ENCODE measurements around the gene RALGPS1. TPM values are rescaled to one million over a fixed set of nuclear protein-coding genes. Genes with fewer than 3 reads are reported as not detected.
A peak's percentile ranks its signal among the peaks of the same experiment; 100 is the strongest.

Gene RALGPS1
- total RNA-seq, 4 donors from 2014 or later: 7.3 to 22.4 (median 15.4) TPM

GRCh38 chr9:127183814-127184582 is 269.4 kb downstream of the RALGPS1 start:
- no peak for TF ChIP-seq CTCF (IDR thresholded peaks at IDR 0.05)
- TF ChIP-seq POLR2A (IDR thresholded peaks at IDR 0.05): no peak
- WGBS, 2 donors: 73 to 84% methylated on average over 17 of the region's 17 CpGs
- peak; percentile 80 to 93 for DNase-seq (ENCODE audit: low spot score in 2 of 2)
- intact Hi-C loops (cut with DNase I; ENCODE audit: low total_unique reads): no loop called here
- no peak overlapping the region for H3K4me3 ChIP-seq (ENCODE audit: low read depth, poor library complexity, severe bottlenecking)

GRCh38 chr9:127184641-127185040 is 270.1 kb downstream of the RALGPS1 start:
- no peak for DNase-seq (ENCODE audit: low spot score in 2 of 2)
- 65 to 80% methylated on average over 10 of the region's 10 CpGs for WGBS, 2 donors
- H3K4me3 ChIP-seq (ENCODE audit: low read depth, poor library complexity, severe bottlenecking): no peak overlapping the region
- TF ChIP-seq CTCF (IDR thresholded peaks at IDR 0.05) (no peak), POLR2A (IDR thresholded peaks at IDR 0.05) (no peak)
- intact Hi-C loops (cut with DNase I; ENCODE audit: low total_unique reads): no loop called here

- intact Hi-C loops (cut with DNase I; ENCODE audit: low total_unique reads): no loop called here
- no peak overlapping the region for H3K4me3 ChIP-seq (ENCODE audit: low read depth, poor library complexity, severe bottlenecking)
- TF ChIP-seq CTCF (IDR thresholded peaks at IDR 0.05) (no peak), POLR2A (IDR thresholded peaks at IDR 0.05) (no peak)
- DNase-seq (ENCODE audit: low spot score in 2 of 2): no peak
- WGBS, 2 donors: 85 to 87% methylated on average over 4 to 5 of the region's 5 CpGs
Observed at GRCh38 chr9:127185181-127185580, 270.6 kb downstream of the RALGPS1 start.

- 53 to 55% methylated on average over 11 of the region's 11 CpGs for WGBS, 2 donors
- TF ChIP-seq CTCF (IDR thresholded peaks at IDR 0.05): no peak
- TF ChIP-seq POLR2A (IDR thresholded peaks at IDR 0.05): no peak
- intact Hi-C loops (cut with DNase I; ENCODE audit: low total_unique reads): no loop called here
- peak; percentile 90 to 96 for DNase-seq (ENCODE audit: low spot score in 2 of 2)
- no peak overlapping the region for H3K4me3 ChIP-seq (ENCODE audit: low read depth, poor library complexity, severe bottlenecking)
Observed at GRCh38 chr9:127185931-127186781, 271.6 kb downstream of the RALGPS1 start.

GRCh38 chr9:127186806-127187205 is 272.2 kb downstream of the RALGPS1 start:
- intact Hi-C loops (cut with DNase I; ENCODE audit: low total_unique reads): no loop called here
- DNase-seq (ENCODE audit: low spot score in 2 of 2): no peak
- WGBS, 2 donors: 54 to 55% methylated on average over 7 of the region's 7 CpGs
- TF ChIP-seq POLR2A (IDR thresholded peaks at IDR 0.05): no peak
- no peak for TF ChIP-seq CTCF (IDR thresholded peaks at IDR 0.05)
- no peak overlapping the region for H3K4me3 ChIP-seq (ENCODE audit: low read depth, poor library complexity, severe bottlenecking)

All from lower leg skin (tissue), 4 donors.